ENCODE results near the gene CALHM1.
"Not testable (repeated sequence)": the region's sequence is repeated elsewhere in the genome, so short reads cannot be mapped to it uniquely, and the experiment has no call there.

Gene CALHM1
- 0 reads per million in 2 donors for total RNA-seq

- DNase-seq: no peak
Measured at GRCh38 chr10:103458720-103459119, at the start of gene CALHM1. CALHM1 (minus strand) TSS chr10:103458900; CDS start chr10:103458751, 149 bp downstream.

GRCh38 chr10:103507235-103508191 lies 48.8 kb upstream of the CALHM1 start:
- no peak for DNase-seq

GRCh38 chr10:103506061-103506460 lies 47.4 kb upstream of the CALHM1 start:
- no peak for DNase-seq

- DNase-seq: peak; percentile 18
Measured at GRCh38 chr10:103504181-103504783, 45.6 kb upstream of the CALHM1 start.

- not testable (repeated sequence) for DNase-seq
Measured at GRCh38 chr10:103503777-103504176, 45.1 kb upstream of the CALHM1 start.

GRCh38 chr10:103502849-103503660 lies 44.4 kb upstream of the CALHM1 start:
- DNase-seq: no peak

GRCh38 chr10:103501186-103501585 lies 42.5 kb upstream of the CALHM1 start:
- DNase-seq: no peak

- DNase-seq: no peak
Measured at GRCh38 chr10:103500481-103500880, 41.8 kb upstream of the CALHM1 start.

GRCh38 chr10:103499881-103500280 lies 41.2 kb upstream of the CALHM1 start:
- DNase-seq: no peak

- no peak for DNase-seq
Measured at GRCh38 chr10:103498936-103499638, 40.4 kb upstream of the CALHM1 start.

- no peak for DNase-seq
Measured at GRCh38 chr10:103497161-103497915, 38.6 kb upstream of the CALHM1 start.

GRCh38 chr10:103495321-103495720 lies 36.6 kb upstream of the CALHM1 start:
- DNase-seq: no peak

GRCh38 chr10:103493916-103494877 lies 35.5 kb upstream of the CALHM1 start:
- peak; percentile 10 for DNase-seq

- no peak for DNase-seq
Measured at GRCh38 chr10:103493362-103493915, 34.7 kb upstream of the CALHM1 start, which contains the start of gene NEURL1. NEURL1 (plus strand) TSS chr10:103493705; CDS start chr10:103494388, 683 bp downstream.

- no peak for DNase-seq
Measured at GRCh38 chr10:103492655-103493261, 34.1 kb upstream of the CALHM1 start.

GRCh38 chr10:103491729-103492364 lies 33.1 kb upstream of the CALHM1 start:
- DNase-seq: no peak

- DNase-seq: no peak
Measured at GRCh38 chr10:103490986-103491314, 32.2 kb upstream of the CALHM1 start.

- no peak for DNase-seq
Measured at GRCh38 chr10:103487410-103487708, 28.7 kb upstream of the CALHM1 start.

All from T-helper 9 cell (primary cell).